SK-N-MC (cell line): ENCODE results near the gene RANBP3.

ENCODE experiments used
- DNase-seq: peaks from one replicate; pipeline ENCODE4 v3.0.0-alpha.2; 2011; ENCODE audit warnings: low read depth, low spot score
- H3K27ac ChIP-seq: fragments of 200-600 bp; sonication (generic); 2 replicates; pipeline ENCODE4 v1.5.1; 2016; ENCODE audit warnings: mixed run types
- H3K36me3 ChIP-seq: fragments of 200-600 bp; sonication (generic); 2 replicates; pipeline ENCODE4 v1.6.1; 2017; ENCODE audit warnings: antibody characterized with exemption, low read length, mixed read lengths; ENCODE audit not compliant: insufficient read depth
- H3K4me3 ChIP-seq: fragments of 200-600 bp; sonication (generic); 2 replicates; pipeline ENCODE4 v1.5.1; 2016
- H3K9ac ChIP-seq: fragments of 200-600 bp; sonication (generic); 2 replicates; pipeline ENCODE4 v1.8.0; 2017; ENCODE audit warnings: mixed run types, mixed read lengths; ENCODE audit not compliant: insufficient read length
- H3K9me3 ChIP-seq: fragments of 200-600 bp; sonication (generic); 2 replicates; pipeline ENCODE4 v1.6.1; 2017; ENCODE audit warnings: low read depth, mild to moderate bottlenecking, antibody characterized with exemption, low read length, moderate library complexity, mixed read lengths
- EZH2 ChIP-seq: fragments of 200-600 bp; sonication (generic); IDR thresholded peaks from one replicate; pipeline ENCODE4 v1.6.1; 2017; ENCODE audit warnings: antibody characterized with exemption
- FOXP2 ChIP-seq: optimal IDR thresholded peaks from 2 replicates; pipeline ENCODE3; 2011; ENCODE audit warnings: mild to moderate bottlenecking, moderate library complexity; ENCODE audit not compliant: insufficient read depth; ENCODE audit errors: extremely low read length, control extremely low read depth
- POLR2AphosphoS5 ChIP-seq: IDR thresholded peaks from 2 replicates; pipeline ENCODE4 v1.6.1; 2012; ENCODE audit warnings: mild to moderate bottlenecking, low read depth, low read length, borderline replicate concordance

Gene RANBP3

GRCh38 chr19:5925830-5926427 is 52.0 kb downstream of the RANBP3 start:
- no peak for DNase-seq
- TF ChIP-seq POLR2AphosphoS5 (no peak), FOXP2 (no peak), EZH2 (no peak)
- Histone ChIP-seq H3K36me3 (peaks cover 87% of the 10 kb centered on the region), H3K9ac (no peak overlapping the region), H3K27ac (no peak overlapping the region), H3K9me3 (no peaks in the 10 kb centered on the region), H3K4me3 (no peak overlapping the region)

- Histone ChIP-seq H3K9me3 (no peaks in the 10 kb centered on the region), H3K9ac (no peak overlapping the region), H3K27ac (no peak overlapping the region), H3K4me3 (no peak overlapping the region), H3K36me3 (peaks cover 78% of the 10 kb centered on the region; the same call in 1 of the 2 replicates)
- TF ChIP-seq POLR2AphosphoS5 = no peak
- no peak for TF ChIP-seq FOXP2
- TF ChIP-seq EZH2 = no peak
- no peak for DNase-seq
These were observed 54.6 kb downstream of the RANBP3 start for GRCh38 chr19:5923356-5923755.

- H3K36me3 ChIP-seq = peaks cover 75% of the 10 kb centered on the region; the same call in 1 of the 2 replicates
- no peak overlapping the region for H3K4me3 ChIP-seq
- H3K9me3 ChIP-seq = no peaks in the 10 kb centered on the region
- DNase-seq = no peak
- no peak overlapping the region for H3K9ac ChIP-seq
- no peak overlapping the region for H3K27ac ChIP-seq
- TF ChIP-seq POLR2AphosphoS5 = no peak
- TF ChIP-seq FOXP2 = no peak
- no peak for TF ChIP-seq EZH2
These were observed 55.8 kb downstream of the RANBP3 start for GRCh38 chr19:5922161-5922545.

- DNase-seq = no peak
- H3K27ac ChIP-seq = no peak overlapping the region
- no peaks in the 10 kb centered on the region for H3K9me3 ChIP-seq
- H3K4me3 ChIP-seq = no peak overlapping the region
- TF ChIP-seq POLR2AphosphoS5 = no peak
- peaks cover 75% of the 10 kb centered on the region; the same call in 1 of the 2 replicates for H3K36me3 ChIP-seq
- no peak overlapping the region for H3K9ac ChIP-seq
These were observed 56.3 kb downstream of the RANBP3 start for GRCh38 chr19:5921516-5922160.

GRCh38 chr19:5918463-5919079 is 59.4 kb downstream of the RANBP3 start:
- H3K36me3 ChIP-seq = peaks cover 50% of the 10 kb centered on the region; the same call in 1 of the 2 replicates
- H3K9me3 ChIP-seq = no peaks in the 10 kb centered on the region
- no peak for DNase-seq
- no peak overlapping the region for H3K9ac ChIP-seq
- H3K4me3 ChIP-seq = no peak overlapping the region
- no peak overlapping the region for H3K27ac ChIP-seq
- no peak for TF ChIP-seq POLR2AphosphoS5
- TF ChIP-seq FOXP2 = no peak
- TF ChIP-seq EZH2 = no peak

GRCh38 chr19:5917431-5918107 is 60.4 kb downstream of the RANBP3 start:
- TF ChIP-seq FOXP2 (no peak), EZH2 (no peak), POLR2AphosphoS5 (no peak)

GRCh38 chr19:5916181-5916708 is 61.7 kb downstream of the RANBP3 start:
- Histone ChIP-seq H3K9me3 (no peaks in the 10 kb centered on the region), H3K9ac (no peak overlapping the region), H3K36me3 (peaks cover 35% of the 10 kb centered on the region; the same call in 1 of the 2 replicates), H3K4me3 (no peak overlapping the region), H3K27ac (no peak overlapping the region)
- DNase-seq = no peak
- no peak for TF ChIP-seq POLR2AphosphoS5
- no peak for TF ChIP-seq FOXP2
- TF ChIP-seq EZH2 = no peak

More at GRCh38 chr19:5917431-5918107, 60.4 kb downstream of the RANBP3 start:
- no peak for DNase-seq
- no peaks in the 10 kb centered on the region for H3K9me3 ChIP-seq
- no peak overlapping the region for H3K4me3 ChIP-seq
- H3K27ac ChIP-seq = no peak overlapping the region
- no peak overlapping the region for H3K9ac ChIP-seq
- H3K36me3 ChIP-seq = peaks cover 42% of the 10 kb centered on the region; the same call in 1 of the 2 replicates

- no peak overlapping the region for H3K4me3 ChIP-seq
- no peak for DNase-seq
- peaks cover 35% of the 10 kb centered on the region; the same call in 1 of the 2 replicates for H3K36me3 ChIP-seq
- no peak overlapping the region for H3K27ac ChIP-seq
- TF ChIP-seq EZH2 (no peak), FOXP2 (no peak), POLR2AphosphoS5 (no peak)
- no peaks in the 10 kb centered on the region for H3K9me3 ChIP-seq
- H3K9ac ChIP-seq = no peak overlapping the region
These were observed 62.2 kb downstream of the RANBP3 start for GRCh38 chr19:5915782-5916165.
